HG03060 (cell line): ENCODE data around the gene GOLGA8Q.
"Not testable (repeated sequence)": the region's sequence is repeated elsewhere in the genome, so short reads cannot be mapped to it uniquely, and the experiment has no call there.

ENCODE experiments used
- ATAC-seq: cut with Tn5 transposase; IDR thresholded peaks from one replicate; pipeline ENCODE4 v1.9.1; 2021; ENCODE audit warnings: low read depth, moderate number of reproducible peaks; ENCODE audit not compliant: unreplicated experiment

The GOLGA8Q gene

DNA sequence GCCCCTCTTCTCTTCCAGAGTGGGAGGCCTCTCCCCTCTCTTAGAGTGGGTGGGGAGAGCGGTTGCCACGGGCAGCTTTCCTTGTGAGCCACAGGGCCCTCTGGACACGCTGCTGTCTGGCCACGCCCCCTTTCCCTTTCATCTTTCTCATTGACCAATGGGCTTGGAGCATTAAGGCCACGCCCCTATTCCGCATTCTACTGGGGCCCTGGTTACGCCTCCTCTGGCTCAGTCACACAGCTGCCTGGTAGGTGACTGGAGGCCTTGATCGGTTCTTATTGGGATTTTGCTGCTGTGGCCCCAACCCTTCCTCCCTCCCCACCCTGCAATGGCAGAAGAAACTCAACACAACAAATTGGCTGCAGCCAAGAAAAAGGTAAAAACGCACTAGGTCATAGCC, at the start of gene GOLGA8Q:
GOLGA8Q (plus strand) TSS at position 301 of the 400 bp plus-strand sequence; CDS start at position 329, 28 bp downstream.
- not testable (repeated sequence) for ATAC-seq

DNA sequence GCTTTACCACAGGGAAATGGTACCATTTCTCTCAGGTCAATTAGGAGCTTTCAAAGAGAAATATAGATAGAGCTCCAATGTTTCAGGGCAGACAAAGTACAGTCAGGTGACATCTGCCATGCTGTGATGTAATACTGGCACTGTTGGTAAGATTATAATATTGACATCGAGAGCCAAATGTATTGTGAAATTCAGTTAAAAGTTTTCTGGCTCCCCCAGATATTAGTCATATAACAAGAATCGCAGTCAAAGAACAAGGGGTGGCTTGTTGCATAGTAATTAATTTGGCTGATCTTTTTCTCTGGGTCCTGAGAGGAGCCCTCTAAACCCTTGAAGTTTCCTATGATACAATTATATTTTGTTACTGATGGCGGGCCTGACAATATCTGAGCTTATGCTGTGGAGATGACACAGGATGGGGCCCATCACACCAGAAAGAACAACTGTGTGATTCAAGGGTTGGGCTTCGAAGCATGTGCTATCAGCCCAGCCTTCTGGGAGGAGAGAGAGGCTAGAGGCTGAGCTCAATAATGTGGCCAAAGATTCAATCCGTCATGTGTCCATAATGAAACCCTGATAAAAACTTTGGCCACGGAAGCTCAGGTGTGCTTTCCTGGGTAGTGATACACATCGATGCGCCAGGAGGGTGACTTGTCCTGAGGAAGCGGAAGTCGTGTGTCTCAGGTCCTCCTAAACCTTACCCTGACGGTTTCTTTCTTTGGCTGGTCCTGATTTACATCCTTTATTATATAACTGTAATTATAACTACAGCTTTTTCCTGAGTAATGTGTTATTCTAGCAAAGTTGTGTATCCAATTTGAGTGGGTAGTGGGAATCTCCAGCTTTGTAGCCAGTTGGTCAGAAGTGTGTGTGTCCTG, 48.7 kb upstream of the GOLGA8Q start:
- not testable (repeated sequence) for ATAC-seq

- not testable (repeated sequence) for ATAC-seq
Observed at GRCh38 chr15:30504162-30504843, 47.5 kb upstream of the GOLGA8Q start.

- ATAC-seq = not testable (repeated sequence)
Observed at GRCh38 chr15:30514545-30514944, 37.3 kb upstream of the GOLGA8Q start.

GRCh38 chr15:30523453-30524243, 28.2 kb upstream of the GOLGA8Q start:
- not testable (repeated sequence) for ATAC-seq

DNA sequence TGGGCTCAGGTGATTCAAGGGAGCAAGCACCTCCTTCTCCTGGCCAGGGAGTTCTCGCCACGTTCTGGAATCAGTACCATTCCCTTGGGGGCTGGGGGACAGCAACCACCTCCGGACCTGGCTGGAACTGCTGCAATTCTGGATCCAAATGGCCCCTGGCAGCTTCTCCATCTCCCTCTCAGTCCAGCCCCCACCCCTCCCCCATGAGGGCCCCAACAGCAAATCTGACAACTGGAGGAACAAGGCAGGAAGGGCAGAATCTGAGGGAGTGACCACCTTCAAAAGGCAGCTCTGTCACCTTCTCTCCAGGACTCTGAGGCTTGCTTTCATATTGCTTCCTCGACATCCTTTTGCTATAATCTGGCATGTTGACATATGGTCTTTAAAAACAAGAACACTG, 25.9 kb upstream of the GOLGA8Q start:
- ATAC-seq = not testable (repeated sequence)

DNA sequence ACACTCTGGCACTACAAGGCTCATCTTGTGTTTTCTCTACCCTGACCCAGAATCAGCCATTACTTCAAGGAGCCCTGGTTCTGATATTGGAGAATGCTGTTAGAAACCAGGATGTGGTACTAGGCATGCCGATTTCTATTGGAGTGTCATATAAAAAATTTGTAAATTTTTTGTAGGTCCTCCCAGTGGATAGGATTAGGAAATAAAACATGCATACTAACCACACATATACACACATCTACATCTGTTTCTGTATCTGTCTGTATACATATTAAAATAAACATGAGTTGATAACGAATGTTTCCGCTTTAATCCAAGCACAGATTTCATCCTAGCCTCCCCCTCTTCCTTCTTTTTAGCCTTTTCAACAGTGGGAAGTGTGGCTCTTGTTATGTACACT, 22.8 kb upstream of the GOLGA8Q start:
- ATAC-seq = not testable (repeated sequence)

GRCh38 chr15:30566949-30567348, 15.1 kb downstream of the GOLGA8Q start:
- ATAC-seq = not testable (repeated sequence)

DNA sequence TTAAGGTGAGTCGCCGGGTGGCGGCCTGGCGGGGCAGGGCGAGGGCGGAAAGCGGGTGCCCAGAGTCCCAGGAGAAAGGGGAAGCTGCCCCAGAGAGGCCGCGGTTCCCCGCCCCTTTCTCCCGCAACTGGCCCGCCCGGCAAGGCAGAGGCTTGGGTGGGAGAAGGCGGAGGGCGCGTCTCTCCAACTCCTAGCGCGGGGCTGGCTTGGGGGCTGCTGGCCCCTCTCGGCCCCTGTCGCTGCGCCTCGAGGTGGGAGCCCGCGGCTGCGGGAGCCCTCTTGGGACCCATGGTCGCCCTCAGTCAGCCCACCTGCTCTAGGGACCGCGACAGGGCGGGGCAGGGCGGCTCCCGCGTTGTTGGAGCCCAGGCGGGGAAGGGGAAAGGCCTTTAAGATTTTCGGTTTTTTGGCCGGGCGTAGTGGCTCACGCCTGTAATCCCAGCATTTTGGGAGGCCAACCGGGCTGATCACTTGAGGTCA, 21.2 kb downstream of the GOLGA8Q start:
- ATAC-seq = not testable (repeated sequence)

DNA sequence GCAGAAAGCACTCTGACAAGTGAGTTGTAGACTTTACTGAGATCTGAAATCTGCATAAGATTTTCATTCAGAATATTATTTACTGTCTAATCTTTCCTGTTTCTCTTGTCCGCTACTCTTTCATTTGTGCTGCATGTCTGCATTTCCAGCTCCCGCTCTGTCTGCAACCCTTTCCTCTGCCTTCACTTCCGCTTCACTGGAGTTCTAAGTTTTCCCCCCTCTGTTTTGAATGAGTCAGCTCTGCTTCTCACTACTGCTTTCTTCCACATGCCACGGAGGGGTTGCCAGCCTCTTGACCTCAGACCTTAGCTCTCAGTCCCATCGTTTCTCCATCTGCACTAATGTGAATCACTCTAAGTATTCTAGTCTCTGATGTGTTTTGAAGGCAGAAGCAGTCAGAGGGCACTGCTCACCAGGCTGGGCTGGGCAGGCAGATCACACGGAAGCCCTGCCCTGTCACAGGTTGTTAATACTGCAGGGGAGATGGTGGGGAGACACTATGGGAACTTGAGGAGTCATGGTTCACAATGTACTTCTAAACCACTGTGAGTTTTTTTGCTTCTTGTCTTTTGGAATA, 27.6 kb downstream of the GOLGA8Q start:
- ATAC-seq = not testable (repeated sequence)

DNA sequence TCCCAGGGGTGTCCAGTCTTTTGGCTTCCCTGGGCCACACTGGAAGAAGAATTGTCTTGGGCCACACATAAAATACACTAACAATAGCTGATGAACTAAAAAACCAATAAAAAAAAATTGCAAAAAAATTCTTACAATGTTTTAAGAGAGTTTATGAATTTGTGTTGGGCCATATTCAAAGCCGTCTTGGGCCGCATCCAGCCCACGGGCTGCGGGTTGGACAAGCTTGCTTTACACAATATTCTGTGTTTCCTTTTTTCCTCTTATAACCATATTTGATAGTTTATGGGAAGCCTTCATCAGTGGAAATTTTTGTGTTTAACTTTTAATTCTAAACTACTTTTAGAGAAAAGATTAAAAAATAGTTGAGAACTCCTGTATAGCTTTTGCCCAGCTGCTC, 28.9 kb downstream of the GOLGA8Q start:
- ATAC-seq = not testable (repeated sequence)

DNA sequence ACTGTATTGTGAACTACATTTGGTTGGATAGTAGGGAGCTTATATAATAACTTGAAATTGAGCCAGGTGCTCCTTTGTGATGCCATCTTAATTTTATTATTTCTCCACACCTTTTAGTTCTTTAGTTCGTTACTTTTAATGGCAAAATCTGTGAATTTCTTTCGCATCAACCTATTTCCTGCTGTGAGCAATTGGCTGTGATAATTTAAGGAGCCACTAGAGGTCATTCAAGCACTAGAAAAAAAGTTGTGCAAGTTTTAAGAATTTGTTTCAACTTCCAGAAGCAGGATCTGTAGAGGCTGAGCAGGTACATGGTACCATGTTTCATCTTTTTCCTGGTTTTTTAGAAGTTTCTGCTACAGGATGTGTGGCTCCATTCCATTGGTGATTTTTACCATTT, 47.1 kb downstream of the GOLGA8Q start:
- ATAC-seq = not testable (repeated sequence)

GRCh38 chr15:30603796-30604195, 51.9 kb downstream of the GOLGA8Q start, which contains the start of gene GOLGA8H:
GOLGA8H (plus strand) TSS chr15:30604028; CDS start chr15:30604126, 98 bp downstream.
- not testable (repeated sequence) for ATAC-seq
